ENCODE data around the gene C4A.

The C4A gene

DNA sequence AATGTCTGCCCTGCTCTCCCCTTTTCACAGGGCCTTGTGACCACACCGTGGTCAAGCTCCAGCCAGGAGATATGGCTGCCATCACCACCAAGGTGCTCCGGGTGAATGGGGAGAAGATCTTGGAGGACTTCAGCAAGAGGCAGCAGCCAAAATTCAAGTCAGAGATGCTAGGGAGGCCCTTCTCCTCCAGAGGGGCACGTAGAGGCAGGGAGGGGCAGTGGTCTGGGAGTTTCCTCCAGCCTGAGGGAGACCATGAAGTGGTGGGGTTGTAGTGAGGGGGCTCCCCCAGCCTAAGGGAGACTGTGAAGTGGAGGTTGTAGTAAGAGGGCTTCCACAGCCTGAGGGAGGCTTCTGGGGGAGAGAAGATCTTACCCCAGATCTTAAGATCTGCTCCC is 13.9 kb upstream of the C4A start:
- ATAC-seq: no peak
- no peak for TF ChIP-seq ZC3H10 (CRISPR knock-in tag; IDR thresholded peaks at IDR 0.05)
- TF ChIP-seq ZNF70 (CRISPR knock-in tag; IDR thresholded peaks at IDR 0.05): no peak
- TF ChIP-seq, protein P1, sequence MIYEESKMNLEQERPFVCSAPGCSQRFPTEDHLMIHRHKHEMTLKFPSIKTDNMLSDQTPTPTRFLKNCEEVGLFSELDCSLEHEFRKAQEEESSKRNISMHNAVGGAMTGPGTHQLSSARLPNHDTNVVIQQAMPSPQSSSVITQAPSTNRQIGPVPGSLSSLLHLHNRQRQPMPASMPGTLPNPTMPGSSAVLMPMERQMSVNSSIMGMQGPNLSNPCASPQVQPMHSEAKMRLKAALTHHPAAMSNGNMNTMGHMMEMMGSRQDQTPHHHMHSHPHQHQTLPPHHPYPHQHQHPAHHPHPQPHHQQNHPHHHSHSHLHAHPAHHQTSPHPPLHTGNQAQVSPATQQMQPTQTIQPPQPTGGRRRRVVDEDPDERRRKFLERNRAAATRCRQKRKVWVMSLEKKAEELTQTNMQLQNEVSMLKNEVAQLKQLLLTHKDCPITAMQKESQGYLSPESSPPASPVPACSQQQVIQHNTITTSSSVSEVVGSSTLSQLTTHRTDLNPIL (CRISPR knock-in tag; IDR thresholded peaks at IDR 0.05; ENCODE audit: low read depth): no peak
- TF ChIP-seq ARNTL (CRISPR knock-in tag; IDR thresholded peaks at IDR 0.05; ENCODE audit: borderline replicate concordance, low read depth): no peak
- TF ChIP-seq, protein P2, sequence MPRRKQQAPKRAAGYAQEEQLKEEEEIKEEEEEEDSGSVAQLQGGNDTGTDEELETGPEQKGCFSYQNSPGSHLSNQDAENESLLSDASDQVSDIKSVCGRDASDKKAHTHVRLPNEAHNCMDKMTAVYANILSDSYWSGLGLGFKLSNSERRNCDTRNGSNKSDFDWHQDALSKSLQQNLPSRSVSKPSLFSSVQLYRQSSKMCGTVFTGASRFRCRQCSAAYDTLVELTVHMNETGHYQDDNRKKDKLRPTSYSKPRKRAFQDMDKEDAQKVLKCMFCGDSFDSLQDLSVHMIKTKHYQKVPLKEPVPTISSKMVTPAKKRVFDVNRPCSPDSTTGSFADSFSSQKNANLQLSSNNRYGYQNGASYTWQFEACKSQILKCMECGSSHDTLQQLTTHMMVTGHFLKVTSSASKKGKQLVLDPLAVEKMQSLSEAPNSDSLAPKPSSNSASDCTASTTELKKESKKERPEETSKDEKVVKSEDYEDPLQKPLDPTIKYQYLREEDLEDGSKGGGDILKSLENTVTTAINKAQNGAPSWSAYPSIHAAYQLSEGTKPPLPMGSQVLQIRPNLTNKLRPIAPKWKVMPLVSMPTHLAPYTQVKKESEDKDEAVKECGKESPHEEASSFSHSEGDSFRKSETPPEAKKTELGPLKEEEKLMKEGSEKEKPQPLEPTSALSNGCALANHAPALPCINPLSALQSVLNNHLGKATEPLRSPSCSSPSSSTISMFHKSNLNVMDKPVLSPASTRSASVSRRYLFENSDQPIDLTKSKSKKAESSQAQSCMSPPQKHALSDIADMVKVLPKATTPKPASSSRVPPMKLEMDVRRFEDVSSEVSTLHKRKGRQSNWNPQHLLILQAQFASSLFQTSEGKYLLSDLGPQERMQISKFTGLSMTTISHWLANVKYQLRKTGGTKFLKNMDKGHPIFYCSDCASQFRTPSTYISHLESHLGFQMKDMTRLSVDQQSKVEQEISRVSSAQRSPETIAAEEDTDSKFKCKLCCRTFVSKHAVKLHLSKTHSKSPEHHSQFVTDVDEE (CRISPR knock-in tag; IDR thresholded peaks at IDR 0.05): no peak
- TF ChIP-seq ZNF565 (CRISPR knock-in tag; conservative IDR thresholded peaks at IDR 0.05; ENCODE audit: low read depth): no peak
- no peak for TF ChIP-seq CSDC2 (CRISPR knock-in tag; IDR thresholded peaks at IDR 0.05)
- TF ChIP-seq, protein P3, sequence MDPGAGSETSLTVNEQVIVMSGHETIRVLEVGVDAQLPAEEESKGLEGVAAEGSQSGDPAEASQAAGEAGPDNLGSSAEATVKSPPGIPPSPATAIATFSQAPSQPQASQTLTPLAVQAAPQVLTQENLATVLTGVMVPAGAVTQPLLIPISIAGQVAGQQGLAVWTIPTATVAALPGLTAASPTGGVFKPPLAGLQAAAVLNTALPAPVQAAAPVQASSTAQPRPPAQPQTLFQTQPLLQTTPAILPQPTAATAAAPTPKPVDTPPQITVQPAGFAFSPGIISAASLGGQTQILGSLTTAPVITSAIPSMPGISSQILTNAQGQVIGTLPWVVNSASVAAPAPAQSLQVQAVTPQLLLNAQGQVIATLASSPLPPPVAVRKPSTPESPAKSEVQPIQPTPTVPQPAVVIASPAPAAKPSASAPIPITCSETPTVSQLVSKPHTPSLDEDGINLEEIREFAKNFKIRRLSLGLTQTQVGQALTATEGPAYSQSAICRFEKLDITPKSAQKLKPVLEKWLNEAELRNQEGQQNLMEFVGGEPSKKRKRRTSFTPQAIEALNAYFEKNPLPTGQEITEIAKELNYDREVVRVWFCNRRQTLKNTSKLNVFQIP (CRISPR knock-in tag; IDR thresholded peaks at IDR 0.05; ENCODE audit: borderline replicate concordance, low read depth): no peak
- TF ChIP-seq ISL1 (CRISPR knock-in tag; IDR thresholded peaks at IDR 0.05): no peak
- TF ChIP-seq, protein P4, sequence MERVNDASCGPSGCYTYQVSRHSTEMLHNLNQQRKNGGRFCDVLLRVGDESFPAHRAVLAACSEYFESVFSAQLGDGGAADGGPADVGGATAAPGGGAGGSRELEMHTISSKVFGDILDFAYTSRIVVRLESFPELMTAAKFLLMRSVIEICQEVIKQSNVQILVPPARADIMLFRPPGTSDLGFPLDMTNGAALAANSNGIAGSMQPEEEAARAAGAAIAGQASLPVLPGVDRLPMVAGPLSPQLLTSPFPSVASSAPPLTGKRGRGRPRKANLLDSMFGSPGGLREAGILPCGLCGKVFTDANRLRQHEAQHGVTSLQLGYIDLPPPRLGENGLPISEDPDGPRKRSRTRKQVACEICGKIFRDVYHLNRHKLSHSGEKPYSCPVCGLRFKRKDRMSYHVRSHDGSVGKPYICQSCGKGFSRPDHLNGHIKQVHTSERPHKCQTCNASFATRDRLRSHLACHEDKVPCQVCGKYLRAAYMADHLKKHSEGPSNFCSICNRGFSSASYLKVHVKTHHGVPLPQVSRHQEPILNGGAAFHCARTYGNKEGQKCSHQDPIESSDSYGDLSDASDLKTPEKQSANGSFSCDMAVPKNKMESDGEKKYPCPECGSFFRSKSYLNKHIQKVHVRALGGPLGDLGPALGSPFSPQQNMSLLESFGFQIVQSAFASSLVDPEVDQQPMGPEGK (CRISPR knock-in tag; IDR thresholded peaks at IDR 0.05; ENCODE audit: borderline replicate concordance): no peak
- TF ChIP-seq ZNF8 (CRISPR knock-in tag; IDR thresholded peaks at IDR 0.05): no peak
- TF ChIP-seq ZFP30 (CRISPR knock-in tag; IDR thresholded peaks at IDR 0.05): no peak
- TF ChIP-seq, protein P5, sequence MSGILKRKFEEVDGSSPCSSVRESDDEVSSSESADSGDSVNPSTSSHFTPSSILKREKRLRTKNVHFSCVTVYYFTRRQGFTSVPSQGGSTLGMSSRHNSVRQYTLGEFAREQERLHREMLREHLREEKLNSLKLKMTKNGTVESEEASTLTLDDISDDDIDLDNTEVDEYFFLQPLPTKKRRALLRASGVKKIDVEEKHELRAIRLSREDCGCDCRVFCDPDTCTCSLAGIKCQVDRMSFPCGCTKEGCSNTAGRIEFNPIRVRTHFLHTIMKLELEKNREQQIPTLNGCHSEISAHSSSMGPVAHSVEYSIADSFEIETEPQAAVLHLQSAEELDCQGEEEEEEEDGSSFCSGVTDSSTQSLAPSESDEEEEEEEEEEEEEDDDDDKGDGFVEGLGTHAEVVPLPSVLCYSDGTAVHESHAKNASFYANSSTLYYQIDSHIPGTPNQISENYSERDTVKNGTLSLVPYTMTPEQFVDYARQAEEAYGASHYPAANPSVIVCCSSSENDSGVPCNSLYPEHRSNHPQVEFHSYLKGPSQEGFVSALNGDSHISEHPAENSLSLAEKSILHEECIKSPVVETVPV (CRISPR knock-in tag; IDR thresholded peaks at IDR 0.05): no peak
- no peak for TF ChIP-seq SNAI2 (CRISPR knock-in tag; IDR thresholded peaks at IDR 0.05)
- TF ChIP-seq ZFP3 (CRISPR knock-in tag; IDR thresholded peaks at IDR 0.05): no peak

DNA sequence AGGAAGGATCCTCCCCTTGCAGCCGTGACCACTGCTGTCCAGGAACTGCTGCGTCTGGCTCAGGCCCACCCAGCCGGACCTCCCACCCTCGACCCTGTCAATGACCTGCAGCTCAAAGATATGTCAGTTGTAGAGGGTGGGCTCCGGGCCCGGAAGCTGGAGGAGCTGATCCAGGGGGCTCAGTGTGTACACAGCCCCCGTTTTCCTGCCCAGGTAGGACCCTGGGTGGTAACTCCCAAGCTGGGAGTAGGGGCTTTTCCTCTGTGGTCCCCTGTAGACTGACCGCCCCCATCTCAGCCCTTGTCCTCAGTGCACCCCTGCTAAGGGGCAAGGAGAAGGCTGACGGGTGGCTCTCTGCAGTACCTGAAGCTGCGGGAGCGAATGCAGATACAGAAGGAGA is 13.5 kb upstream of the C4A start:
- ATAC-seq: no peak
- TF ChIP-seq SNAI2 (CRISPR knock-in tag; IDR thresholded peaks at IDR 0.05) (no peak), ZNF565 (CRISPR knock-in tag; conservative IDR thresholded peaks at IDR 0.05; ENCODE audit: low read depth) (no peak), ZC3H10 (CRISPR knock-in tag; IDR thresholded peaks at IDR 0.05) (no peak), ZFP30 (CRISPR knock-in tag; IDR thresholded peaks at IDR 0.05) (no peak), TOX (CRISPR knock-in tag; IDR thresholded peaks at IDR 0.05; ENCODE audit: borderline replicate concordance) (no peak), TCF4 (CRISPR knock-in tag; IDR thresholded peaks at IDR 0.05; ENCODE audit: borderline replicate concordance) (no peak), ISL1 (CRISPR knock-in tag; IDR thresholded peaks at IDR 0.05) (no peak), CSDC2 (CRISPR knock-in tag; IDR thresholded peaks at IDR 0.05) (no peak), ZNF70 (CRISPR knock-in tag; IDR thresholded peaks at IDR 0.05) (no peak), ESRRG (CRISPR knock-in tag; IDR thresholded peaks at IDR 0.05) (no peak), ARNTL (CRISPR knock-in tag; IDR thresholded peaks at IDR 0.05; ENCODE audit: borderline replicate concordance, low read depth) (no peak), PPARA (CRISPR knock-in tag; IDR thresholded peaks at IDR 0.05; ENCODE audit: borderline replicate concordance) (no peak), ZNF8 (CRISPR knock-in tag; IDR thresholded peaks at IDR 0.05) (no peak)
- TF ChIP-seq, protein P2 (CRISPR knock-in tag; IDR thresholded peaks at IDR 0.05): no peak
- TF ChIP-seq, protein P5 (CRISPR knock-in tag; IDR thresholded peaks at IDR 0.05): no peak
